Hepatocyte (in vitro differentiated cells): ENCODE results near the gene CRACR2B.

ENCODE experiments used
- EZH2 ChIP-seq: fragments of 200-600 bp; sonication (generic); IDR thresholded peaks from 2 replicates; pipeline ENCODE4 v1.6.1; 2016; ENCODE audit warnings: antibody characterized with exemption, mild to moderate bottlenecking, borderline replicate concordance
- EZH2phosphoT487 ChIP-seq: fragments of 200-600 bp; sonication (generic); IDR thresholded peaks from one replicate; pipeline ENCODE4 v1.6.1; 2018; ENCODE audit warnings: antibody characterized with exemption, mild to moderate bottlenecking, low read depth, moderate library complexity; ENCODE audit not compliant: unreplicated experiment, severe bottlenecking
- TF ChIP-seq, protein P1 (sequence below): fragments of 200-600 bp; sonication (generic); IDR thresholded peaks from 2 replicates; pipeline ENCODE4 v1.5.1; 2016; ENCODE audit warnings: antibody characterized with exemption, mild to moderate bottlenecking; ENCODE audit not compliant: poor library complexity

DNA sequence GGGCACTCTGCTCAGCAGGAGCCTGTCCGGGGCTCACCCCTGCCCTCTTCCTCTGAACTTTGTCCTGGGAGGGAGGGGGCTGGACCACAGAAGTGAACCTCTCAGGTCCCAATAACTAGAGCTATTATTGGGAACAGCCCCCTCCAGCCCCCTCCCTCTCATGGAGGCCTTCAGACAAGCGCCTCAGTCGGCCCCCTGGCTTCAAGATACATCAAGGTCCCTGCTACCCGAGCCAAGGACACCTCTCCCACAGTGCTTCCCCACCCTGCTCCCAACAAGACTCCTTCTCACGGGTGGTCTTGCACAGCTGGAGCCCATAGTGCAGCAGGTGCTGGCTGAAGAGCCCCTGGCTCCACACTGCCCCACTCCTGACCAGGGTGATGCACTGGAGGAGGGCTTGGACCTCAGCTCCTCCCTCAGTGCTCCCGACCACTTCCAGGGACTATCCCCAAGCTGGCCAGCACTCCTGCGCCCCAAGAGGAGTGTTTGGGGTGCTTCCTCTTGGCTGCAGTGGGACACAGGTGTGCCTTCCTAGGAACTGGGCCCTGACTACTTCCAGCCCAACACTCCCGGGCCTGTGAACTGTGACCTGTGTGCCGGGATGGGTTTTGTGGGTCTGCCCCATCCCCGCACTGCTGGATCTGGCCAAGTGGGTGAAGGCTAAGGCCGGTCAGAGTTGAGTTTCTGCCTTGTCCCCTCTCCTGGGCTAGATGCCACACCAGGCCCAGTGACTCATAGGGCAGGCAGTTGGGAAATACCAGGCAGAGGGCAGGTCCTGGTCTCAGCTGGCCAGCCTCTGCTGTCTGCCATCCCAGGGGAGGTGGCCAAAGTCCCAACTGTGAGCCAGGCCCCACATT, 6.8 kb upstream of the CRACR2B start:
- TF ChIP-seq, protein P1, sequence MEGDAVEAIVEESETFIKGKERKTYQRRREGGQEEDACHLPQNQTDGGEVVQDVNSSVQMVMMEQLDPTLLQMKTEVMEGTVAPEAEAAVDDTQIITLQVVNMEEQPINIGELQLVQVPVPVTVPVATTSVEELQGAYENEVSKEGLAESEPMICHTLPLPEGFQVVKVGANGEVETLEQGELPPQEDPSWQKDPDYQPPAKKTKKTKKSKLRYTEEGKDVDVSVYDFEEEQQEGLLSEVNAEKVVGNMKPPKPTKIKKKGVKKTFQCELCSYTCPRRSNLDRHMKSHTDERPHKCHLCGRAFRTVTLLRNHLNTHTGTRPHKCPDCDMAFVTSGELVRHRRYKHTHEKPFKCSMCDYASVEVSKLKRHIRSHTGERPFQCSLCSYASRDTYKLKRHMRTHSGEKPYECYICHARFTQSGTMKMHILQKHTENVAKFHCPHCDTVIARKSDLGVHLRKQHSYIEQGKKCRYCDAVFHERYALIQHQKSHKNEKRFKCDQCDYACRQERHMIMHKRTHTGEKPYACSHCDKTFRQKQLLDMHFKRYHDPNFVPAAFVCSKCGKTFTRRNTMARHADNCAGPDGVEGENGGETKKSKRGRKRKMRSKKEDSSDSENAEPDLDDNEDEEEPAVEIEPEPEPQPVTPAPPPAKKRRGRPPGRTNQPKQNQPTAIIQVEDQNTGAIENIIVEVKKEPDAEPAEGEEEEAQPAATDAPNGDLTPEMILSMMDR, result no peak
- TF ChIP-seq EZH2 (no peak), EZH2phosphoT487 (no peak)
